Left colon (tissue), 2 donors: ENCODE results near the gene MLN. TPM values are rescaled to one million over a fixed set of nuclear protein-coding genes. Genes with fewer than 3 reads are reported as not detected.

ENCODE experiments used
- ATAC-seq: fragments of 200-7000 bp; cut with Tn5 transposase; one replicate; pipeline ENCODE4 v1.9.1; 2020; ENCODE audit warnings: mild to moderate bottlenecking, moderate library complexity
- DNase-seq, 2 donors: peaks; one replicate each; pipeline ENCODE4 v3.0.0-alpha.2; 2020
- intact Hi-C, 2 donors: fragments of 100-400 bp; cut with DNase I in 1 of 2; cut with micrococcal nuclease in 1 of 2; formaldehyde crosslinking; loops; one replicate each; pipeline versions ENCODE4 v1.11.2 to v1.14.0; 2022; cut with DNase I, micrococcal nuclease
- long read RNA-seq: library from polyadenylated mRNA; unstranded; transcript quantifications from one replicate; pipeline ENCODE4 v2.0.0, GENCODE V29; 2021
- total RNA-seq, 2 donors: library from RNA; stranded (reverse); fragmentation: NEBNext Ultra II Directional; extraction: Animal tissue kit (Norgen Biotek cat#: 25700); gene quantifications; one replicate each; pipeline ENCODE4 v1.2.1, GENCODE V29; 2021
- donor health status: DM: no; HTN: no; CAD: no.
- donor health status: DM: yes; HTN: yes; CAD: no.

MLN gene, protein sequence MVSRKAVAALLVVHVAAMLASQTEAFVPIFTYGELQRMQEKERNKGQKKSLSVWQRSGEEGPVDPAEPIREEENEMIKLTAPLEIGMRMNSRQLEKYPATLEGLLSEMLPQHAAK
- not detected for total RNA-seq
- long read RNA-seq: 0 reads

DNA sequence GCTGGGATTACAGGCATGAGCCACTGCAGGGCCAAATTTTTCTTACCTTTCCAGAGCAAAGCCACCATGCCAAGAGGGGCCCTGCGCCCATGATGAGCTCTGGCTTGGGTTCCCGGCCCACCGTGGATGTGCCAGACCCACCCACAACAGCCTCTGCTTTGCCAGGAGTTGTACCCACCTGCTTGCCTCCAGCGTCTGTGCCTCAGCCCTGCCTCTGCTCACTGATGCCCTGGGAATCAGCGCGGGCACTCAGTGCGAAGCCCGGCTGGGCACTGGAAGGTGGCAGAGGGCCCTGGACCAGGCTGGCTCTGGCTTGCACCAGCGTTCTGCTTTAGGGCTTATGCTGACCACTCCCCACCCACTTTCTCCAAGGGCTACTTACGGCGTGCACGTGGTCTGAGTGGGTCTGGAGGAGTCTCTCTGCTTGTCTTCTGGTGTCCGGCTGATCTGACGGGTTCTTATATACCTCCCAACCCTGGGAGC lies at the start of gene MLN:
TSS of gene MLN (minus strand) at position 433 of the 483 bp plus-strand sequence. CDS start 2,840 bp downstream, outside the sequence.
- intact Hi-C loops: no loop called here
- no peak for ATAC-seq

DNA sequence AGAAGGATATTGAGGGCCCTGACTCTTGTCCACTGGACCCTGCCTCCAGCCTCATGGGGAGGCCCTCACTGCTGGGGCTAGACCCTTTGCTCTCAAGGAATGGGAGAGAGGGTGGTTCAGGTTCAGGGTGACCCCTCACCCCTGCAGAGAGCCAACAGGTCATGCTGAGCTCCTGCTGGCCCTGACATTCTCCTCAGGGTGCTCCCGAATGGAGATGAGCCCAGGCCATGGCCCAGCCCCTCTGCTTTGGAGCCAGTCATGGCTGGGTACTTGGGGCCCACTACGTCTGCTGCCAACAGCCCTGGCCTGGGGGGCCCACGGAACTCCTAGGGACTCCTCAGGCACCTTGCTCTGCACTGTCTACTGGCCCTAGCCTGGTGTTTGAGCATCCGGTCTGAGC lies 49.2 kb upstream of the MLN start:
- no peak for DNase-seq
- intact Hi-C loops: loop anchor here in 1 of 2 donors (5.0 kb wide), 1 partner anchor 104 kb away; no protein-coding TSS in a partner anchor
- no peak for ATAC-seq

More for the DNA sequence above, at the start of gene MLN:
- DNase-seq: no peak

DNA sequence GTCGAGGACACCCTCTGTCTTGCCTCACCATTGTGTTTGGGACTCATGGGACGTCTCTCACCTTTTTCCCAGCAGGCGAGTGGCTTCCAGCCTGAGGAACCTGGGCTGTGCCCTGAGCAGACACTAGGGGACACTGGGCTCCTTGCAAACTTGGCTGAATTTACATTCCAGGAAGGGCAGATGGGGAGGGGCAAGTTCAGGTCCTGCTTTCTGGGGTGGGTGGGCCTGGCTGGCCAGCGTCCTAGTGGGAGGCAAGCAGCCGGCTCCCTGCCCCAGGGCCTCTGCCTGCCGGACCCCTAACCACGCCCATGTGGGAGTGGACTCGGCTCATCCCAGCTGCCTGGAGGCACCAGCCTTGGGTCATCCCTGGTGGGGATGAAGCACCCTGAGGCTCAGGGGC lies 48.2 kb upstream of the MLN start:
- DNase-seq (peak; percentile 31 to 37), ATAC-seq (peak; percentile 88)
- intact Hi-C loops: loop anchor here in 1 of 2 donors (5.0 kb wide), 1 partner anchor 105 kb away; no protein-coding TSS in a partner anchor

DNA sequence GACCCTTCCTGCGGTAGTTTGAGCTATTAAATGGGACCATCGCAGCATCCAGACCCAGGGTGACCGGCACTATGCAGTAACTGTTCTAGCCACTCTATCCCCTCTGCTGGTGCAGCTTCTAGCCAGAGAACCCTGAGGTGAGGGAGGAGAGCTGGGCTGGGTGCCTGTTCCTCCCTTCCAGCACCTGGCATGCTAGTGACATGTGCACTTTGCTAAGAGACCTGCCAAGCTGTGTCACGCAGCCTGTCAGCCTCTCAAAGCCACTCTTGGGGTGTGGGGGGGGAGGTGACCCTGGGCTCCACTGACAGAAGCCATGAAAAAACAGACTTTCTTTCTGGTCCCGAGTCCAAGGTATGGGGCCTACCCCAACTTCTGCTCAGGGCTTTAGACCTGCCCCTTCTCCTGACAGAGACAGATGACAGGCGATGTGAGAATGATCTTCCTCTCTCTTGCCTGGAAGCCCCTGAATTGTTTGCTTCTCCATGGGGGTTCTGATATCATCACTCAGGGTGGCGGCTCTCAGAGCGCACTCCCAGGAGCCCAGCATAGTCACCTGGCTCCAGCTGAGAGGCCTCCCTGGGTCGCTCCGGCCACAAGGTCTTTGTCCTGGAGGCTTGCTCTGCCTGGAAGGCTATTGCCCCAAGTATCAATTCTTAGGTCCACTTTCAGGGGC lies 47.2 kb upstream of the MLN start:
- ATAC-seq (no peak), DNase-seq (no peak)
- intact Hi-C loops: loop anchor here in 1 of 2 donors (5.0 kb wide), 1 partner anchor 106 kb away; no protein-coding TSS in a partner anchor

DNA sequence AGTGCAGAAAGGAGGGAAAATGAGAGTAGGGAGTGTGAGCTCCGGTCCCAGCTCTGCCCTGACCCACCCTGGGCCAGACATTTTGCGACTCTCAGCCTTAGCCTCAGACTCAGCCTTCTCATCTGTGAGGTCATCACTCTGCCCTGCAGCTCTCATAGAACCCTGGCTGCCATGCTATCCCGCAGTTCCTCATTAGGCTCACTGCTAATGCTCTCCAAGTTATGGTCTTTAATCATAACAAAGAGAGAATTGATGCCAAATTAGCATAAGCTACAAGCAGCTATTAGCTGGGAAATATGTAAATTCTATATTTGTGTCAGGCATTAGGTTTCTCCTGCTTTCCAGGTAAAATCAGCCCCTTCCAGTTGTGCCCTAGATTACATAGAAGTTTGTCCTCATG lies 46.5 kb upstream of the MLN start:
- no peak for DNase-seq
- no peak for ATAC-seq
- intact Hi-C loops: loop anchor here in 1 of 2 donors (5.0 kb wide), 1 partner anchor 107 kb away; no protein-coding TSS in a partner anchor

DNA sequence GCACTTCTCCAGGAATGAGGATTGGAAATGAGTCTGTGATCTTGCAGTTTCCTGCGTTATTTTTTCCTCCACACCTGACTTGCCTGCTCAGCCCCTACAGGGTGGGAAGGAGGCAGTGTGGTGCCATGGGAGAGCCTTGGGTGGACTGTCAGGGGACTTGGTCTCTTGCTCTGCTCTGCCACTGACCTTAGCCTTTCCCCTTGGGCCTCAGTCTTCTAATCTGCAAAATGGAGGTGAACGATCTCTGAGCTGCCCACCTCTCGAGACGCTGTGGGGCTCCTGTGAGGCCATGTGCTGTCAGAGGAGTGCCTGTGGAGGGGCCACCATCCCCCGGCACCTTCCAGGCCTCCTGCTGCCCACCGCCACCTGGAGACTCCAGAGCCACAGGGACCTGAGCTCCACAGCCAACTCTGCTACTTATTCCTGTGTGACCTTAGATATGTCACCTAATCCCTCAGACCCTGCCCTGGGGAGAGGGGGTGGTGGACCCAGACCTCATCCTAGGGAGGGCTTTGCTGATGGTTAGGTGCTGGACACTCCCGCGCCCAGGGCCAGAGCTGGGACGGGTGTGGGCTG lies 45.8 kb upstream of the MLN start:
- intact Hi-C loops: loop anchor here in 1 of 2 donors (5.0 kb wide), 1 partner anchor 108 kb away; no protein-coding TSS in a partner anchor
- no peak for DNase-seq

DNA sequence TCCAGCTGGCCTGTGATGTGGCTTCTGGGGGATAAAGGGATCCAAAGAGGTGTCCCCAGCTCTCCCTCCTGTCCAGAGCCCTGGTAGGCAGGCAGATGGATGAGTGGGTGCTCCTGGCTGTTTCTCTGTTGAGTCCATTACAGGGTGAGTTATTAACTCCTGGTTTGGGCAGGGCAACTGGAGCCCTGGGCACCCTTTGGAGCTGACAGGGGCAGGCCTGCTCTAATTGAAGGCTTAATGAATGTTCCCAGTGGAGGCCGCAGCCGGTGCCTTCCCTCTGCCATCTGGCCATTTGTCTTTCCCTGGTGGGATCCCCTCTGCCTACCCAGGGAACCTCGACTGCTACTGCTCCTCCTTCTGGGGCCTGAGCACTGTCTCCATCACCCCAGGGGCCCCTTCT lies 44.7 kb upstream of the MLN start:
- ATAC-seq (no peak), DNase-seq (no peak)
- intact Hi-C loops: no loop called here

More for the DNA sequence above, 45.8 kb upstream of the MLN start:
- no peak for ATAC-seq

DNA sequence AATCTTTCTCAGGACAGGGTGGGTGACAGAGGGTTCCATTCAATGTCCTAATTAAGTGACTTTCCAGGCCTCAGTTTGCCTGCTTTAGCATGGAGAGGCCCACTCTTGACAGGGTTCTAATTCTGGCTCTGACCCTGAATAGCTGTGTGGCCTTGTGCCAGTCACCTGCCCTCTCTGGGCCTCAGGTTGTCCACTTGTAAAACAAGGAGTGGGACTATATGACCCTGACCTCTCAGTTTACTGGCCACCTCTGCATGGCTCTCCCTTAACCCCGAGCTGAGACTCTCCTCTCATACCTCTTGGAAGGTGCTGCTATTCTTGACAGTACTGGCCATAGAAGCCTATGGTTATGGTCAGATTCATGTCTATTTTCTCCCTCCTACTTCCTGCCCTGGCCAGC lies 44.1 kb upstream of the MLN start:
- ATAC-seq: no peak
- DNase-seq: no peak
- intact Hi-C loops: no loop called here

DNA sequence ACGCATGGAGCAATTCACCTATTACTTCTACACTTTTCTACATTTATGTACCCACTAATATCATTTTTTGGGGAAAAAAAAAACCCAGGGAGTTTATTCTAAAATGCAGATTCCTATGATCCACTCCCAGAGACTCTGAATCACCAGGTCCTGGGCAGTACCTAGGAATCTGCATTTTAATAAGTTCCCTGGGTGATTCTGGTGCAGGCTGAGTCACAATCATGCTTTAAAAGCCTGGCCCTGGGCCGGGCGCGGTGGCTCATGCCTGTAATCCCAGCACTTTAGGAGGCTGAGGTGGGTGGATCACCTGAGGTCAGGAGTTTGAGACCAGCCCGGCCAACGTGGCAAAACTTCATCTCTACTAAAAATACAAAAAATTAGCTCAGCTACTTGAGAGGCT lies 43.3 kb upstream of the MLN start:
- ATAC-seq (no peak), DNase-seq (no peak)
- intact Hi-C loops: no loop called here

DNA sequence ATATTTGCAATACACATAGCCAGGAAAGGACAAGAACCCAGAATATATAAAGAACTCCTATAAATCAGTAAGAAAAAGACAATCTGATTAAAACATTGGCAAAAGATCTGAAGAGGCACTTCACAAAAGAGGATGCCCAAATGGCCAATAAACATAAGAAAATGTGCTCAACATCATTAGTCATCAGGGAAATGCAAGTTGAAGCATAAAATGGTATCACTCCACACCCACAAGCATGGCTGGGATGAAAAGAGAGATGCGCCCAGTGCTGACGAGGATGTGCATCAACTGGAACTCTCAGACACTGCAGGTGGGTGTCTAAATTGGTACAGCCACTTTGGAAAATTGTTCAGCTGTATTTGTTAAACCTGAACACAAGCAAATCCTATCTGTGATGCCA lies 42.4 kb upstream of the MLN start:
- no peak for DNase-seq
- no peak for ATAC-seq
- intact Hi-C loops: no loop called here

DNA sequence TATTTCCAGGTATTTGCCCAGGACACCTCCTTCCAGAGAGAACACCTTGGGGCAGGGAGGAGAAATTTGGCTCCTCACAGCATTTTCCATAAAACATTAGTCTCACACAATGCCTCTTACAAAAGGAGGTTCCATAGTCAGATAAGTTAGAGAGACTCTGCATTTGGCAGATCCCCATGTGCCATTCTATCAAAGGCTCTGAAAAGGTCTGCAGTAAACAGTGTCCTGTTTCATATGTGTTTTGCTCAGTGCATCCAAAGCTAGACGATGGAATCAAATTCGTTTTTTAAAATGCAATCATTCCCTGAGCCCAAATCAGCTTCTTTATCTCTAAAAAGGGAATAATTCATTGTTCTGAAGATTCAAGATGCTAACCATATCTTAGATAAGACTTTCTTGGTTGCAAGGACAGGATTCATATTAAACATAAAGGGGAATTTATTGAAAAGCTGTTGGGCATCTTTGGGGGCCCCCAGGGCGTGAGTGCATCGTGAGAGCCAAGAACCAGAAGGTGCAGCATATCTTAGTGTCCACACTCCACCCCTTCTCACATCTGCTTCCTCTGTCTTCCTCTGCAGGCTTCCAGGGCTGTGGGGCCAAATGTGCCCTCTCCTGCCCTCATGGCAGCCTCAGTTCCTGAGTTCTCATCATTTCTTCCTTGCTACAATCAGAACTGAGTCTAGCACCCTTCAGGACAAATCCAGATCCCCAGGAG lies 41.4 kb upstream of the MLN start:
- DNase-seq: no peak
- no peak for ATAC-seq
- intact Hi-C loops: no loop called here

DNA sequence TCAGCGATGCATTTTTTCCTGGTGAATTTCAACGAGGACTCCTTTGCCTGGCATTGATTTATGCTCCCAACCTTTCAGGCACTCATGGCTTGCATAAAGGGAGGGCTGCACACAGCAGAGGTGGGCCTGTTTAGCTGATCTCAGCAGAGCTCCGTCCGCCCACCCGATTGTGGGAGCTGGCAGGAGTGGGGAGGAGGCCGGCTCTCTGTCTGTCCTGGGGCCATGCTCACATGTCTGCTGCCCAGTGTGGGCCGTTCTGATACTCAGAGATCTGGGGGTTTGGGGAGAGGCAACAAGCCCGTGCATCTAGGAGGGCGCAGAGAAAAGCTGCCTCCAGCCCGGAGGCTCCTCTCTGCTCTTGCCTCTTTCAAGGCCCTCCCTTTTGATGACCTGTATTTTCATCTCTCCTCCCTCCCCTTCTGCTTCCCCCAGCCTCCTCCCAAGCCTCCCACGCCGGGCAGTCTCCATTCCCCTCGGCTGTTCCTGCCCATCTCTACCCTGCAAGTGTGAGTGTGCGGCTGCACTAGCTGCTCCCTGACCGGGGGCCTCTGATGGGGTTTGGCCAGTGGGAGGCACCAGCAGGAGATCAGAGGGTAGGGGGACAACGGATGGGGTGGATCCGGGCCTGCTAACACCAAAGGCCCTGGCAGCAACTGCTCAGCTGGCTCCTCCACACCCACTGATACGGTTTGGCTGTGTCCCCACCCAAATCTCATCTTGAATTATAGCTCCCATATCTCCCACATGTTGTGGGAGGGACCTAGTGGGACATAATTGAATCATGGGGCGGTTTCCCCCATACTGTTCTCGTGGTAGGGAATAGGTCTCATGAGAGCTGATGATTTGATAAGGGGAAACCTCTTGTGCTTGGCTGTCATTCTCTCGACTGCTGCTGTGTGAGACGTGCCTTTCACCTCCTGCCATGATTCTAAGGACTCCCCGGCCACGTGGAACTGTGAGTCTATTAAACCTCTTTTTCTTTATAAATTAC lies 39.6 kb upstream of the MLN start:
- intact Hi-C loops: no loop called here
- DNase-seq: no peak
- no peak for ATAC-seq

DNA sequence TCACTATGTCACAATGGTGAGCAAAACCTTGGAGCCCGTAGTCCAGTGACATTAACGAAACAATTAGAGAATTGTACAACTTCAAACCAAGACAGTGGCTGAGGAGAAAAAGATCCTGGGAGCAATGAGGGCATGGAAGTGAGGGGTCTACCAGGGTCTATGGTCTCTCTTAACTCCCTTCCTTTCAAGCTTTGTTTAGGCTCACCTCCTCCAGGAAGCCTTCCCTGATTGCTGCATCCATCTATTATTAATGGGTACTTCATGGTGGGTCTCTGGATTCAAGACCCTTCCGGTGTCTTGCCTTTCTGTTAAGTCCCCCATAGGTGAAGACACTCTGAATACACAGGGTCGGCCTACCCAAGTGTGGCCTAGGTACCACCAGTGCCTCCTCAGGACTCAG lies 38.1 kb upstream of the MLN start:
- intact Hi-C loops: no loop called here
- DNase-seq (no peak), ATAC-seq (no peak)

DNA sequence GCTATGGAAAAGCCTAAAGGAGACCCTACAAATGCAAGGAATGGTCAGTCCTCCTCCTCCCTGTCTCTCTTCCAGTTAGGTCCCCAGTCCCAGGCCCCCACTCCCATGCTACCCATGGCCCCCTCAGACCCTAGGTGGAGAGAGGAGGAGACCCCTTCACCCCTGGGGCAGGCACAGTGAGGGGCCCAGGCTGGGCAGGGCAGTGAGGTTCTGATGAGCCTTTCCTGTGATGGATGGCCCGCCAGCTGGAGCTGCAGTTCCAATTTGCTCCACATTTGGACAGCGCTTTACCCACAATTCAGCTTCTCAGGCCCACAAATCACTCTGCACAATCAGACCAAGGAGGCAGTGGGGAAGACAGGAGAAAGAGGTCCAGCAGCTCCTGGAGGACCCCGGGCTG lies 37.3 kb upstream of the MLN start:
- ATAC-seq: no peak
- intact Hi-C loops: no loop called here
- no peak for DNase-seq

DNA sequence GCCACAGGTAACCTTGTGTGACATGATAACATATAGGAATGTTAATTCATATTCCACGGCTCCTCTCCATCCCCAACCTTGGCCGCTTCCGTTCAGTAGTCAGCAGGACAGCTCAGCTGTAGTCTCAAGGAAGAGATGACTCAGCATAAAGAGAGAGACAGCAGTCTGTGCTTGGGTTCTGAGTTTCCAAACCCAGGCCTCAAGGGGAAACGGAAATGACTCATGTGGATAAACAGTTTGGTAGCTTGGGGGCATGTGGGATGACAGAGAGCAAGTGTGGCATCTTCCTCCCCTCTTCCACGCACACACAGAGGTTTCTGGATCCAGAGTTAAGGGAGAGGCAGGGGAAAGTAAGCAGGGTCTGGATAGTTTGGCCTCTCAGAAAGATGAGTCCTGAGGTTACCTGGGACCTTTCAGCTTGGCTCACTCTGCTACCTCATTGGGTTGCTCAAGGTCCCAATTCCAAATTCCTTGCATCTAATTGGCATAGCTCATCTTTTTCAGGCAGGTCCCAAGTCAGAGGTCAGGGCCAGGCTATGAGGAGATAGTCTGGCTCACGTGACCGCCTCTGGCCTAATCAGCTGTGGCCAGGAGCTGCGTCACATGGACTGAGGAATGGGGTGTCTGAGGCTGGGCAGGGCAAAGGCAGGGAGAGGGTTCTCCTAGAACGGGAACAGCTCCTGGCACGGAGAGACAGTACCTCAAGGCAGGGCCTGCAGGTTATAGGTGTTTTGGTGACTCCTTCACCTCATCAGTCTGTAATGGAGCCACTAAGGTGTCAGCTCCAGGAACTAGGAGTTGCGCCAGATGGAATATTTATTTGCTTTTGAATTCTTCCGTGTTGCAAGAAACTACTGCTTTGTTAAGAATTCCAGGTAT lies 36.5 kb upstream of the MLN start:
- intact Hi-C loops: no loop called here
- peak in 1 of 2 donors; percentile 37 for DNase-seq
- peak; percentile 51 for ATAC-seq

DNA sequence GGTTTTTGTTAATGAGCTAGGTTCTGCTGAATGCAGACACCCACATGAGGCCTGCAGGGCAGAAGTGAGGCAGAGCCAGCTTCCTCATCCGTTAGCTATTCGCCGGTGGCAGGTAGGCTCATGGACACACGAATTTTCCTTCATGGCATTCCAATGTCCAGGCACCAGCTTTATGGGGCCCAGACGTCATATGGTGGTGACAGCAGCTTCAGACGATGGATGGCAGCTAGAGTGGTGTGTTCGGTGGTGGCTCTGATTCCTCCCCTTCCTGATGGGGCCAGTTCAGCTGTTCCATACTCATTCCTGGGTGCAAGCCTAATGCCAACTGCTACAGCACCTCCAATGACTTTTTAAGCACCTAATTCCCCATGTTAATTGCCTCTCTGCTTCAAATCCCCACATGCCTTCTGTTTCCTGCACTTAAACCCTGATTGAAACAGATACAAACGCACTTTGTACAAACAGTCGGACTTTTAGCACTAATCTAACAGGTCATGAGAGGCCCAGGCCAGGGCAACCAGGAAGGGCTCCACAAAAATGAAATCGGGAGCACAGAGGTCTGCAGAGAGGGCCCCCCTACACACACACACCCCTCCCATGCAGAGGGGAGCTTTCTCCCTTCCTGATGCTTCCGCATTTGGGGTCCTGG lies 35.7 kb upstream of the MLN start:
- DNase-seq (no peak), ATAC-seq (no peak)
- intact Hi-C loops: no loop called here

DNA sequence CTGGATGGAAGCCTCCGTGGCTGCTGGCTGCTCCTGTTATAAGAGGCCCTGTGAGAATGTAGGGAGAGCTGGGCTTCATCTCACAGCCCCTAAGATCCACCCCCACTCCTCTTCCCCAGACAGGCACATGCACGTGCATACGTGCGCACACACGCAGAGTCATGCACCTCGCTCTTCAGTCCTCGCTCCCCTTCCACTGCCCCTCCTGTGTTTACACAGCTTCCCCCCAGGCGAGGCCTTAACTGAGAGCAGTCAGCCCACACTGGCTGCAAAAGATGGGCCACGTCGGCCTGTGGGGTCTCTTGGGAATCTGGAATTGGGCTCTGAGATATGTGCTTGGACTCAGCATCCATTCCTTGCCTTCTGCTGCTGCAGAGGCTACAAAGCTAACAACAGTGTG lies 35.2 kb upstream of the MLN start:
- no peak for DNase-seq
- no peak for ATAC-seq
- intact Hi-C loops: no loop called here
